Measurements from ENCODE around the gene NUP188.

The NUP188 gene

GRCh38 chr9:128921881-128922763, 25.4 kb upstream of the NUP188 start:
- Histone ChIP-seq H3K27ac (ENCODE audit: low read depth, low read length) (peak overlapping the region; percentile 63), H3K36me3 (ENCODE audit: control insufficient read depth in 1 of 2, insufficient read depth in 2 of 2, low read length in 2 of 2) (peaks cover 14 to 20% of the 10 kb centered on the region in 2 experiments), H3K79me2 (ENCODE audit: control insufficient read depth, insufficient read depth, low read length, poor library complexity) (no peaks in the 10 kb centered on the region), H2BK12ac (ENCODE audit: low read length) (peak overlapping the region; percentile 27), H2AK5ac (ENCODE audit: low read length) (no peak overlapping the region), H2BK5ac (ENCODE audit: low read depth, low read length, poor library complexity) (peak overlapping the region; percentile 62), H3K9ac (ENCODE audit: low read length) (peak overlapping the region; percentile 71), H3K14ac (ENCODE audit: low read length) (peak overlapping the region; percentile 17), H2BK120ac (ENCODE audit: insufficient read depth, low read length, poor library complexity) (peak overlapping the region; percentile 77), H3K4me2 (ENCODE audit: low read length) (peak overlapping the region; percentile 90), H3K4ac (ENCODE audit: low read depth, low read length) (peak overlapping the region; percentile 40), H3K9me3 (ENCODE audit: insufficient read depth, low read depth, low read length) (no peaks in the 10 kb centered on the region), H3K79me1 (ENCODE audit: low read length) (peaks cover 9% of the 10 kb centered on the region), H3K4me3 (ENCODE audit: low read depth, low read length) (peak overlapping the region; percentile 76), H3K4me1 (ENCODE audit: control insufficient read depth in 1 of 2, insufficient read depth in 2 of 2, low read length in 2 of 2) (peaks cover 5 to 6% of the 10 kb centered on the region in 2 experiments), H4K12ac (ENCODE audit: low read depth, low read length) (peak overlapping the region; percentile 45), H2AFZ (ENCODE audit: insufficient read depth, low read length, poor library complexity) (peak overlapping the region; percentile 58), H4K8ac (ENCODE audit: low read depth, low read length) (peak overlapping the region; percentile 88), H3K18ac (ENCODE audit: low read length) (peak overlapping the region; percentile 47), H3K23ac (ENCODE audit: low read length) (no peak overlapping the region), H4K91ac (ENCODE audit: low read depth, low read length) (peak overlapping the region; percentile 77), H3K27me3 (ENCODE audit: insufficient read depth, low read length) (no peaks in the 10 kb centered on the region)
- WGBS (ENCODE audit: extremely low coverage, insufficient coverage, insufficient read length) = no CpG with 5 or more reads among the region's 32 CpGs
- peak; percentile 56 to 61 for DNase-seq

- H3K23ac ChIP-seq (ENCODE audit: low read length) = no peak overlapping the region
- peaks cover 5 to 6% of the 10 kb centered on the region in 2 experiments for H3K4me1 ChIP-seq (ENCODE audit: control insufficient read depth in 1 of 2, insufficient read depth in 2 of 2, low read length in 2 of 2)
- no peaks in the 10 kb centered on the region for H3K79me2 ChIP-seq (ENCODE audit: control insufficient read depth, insufficient read depth, low read length, poor library complexity)
- no peak overlapping the region for H3K9ac ChIP-seq (ENCODE audit: low read length)
- peaks cover 9% of the 10 kb centered on the region for H3K79me1 ChIP-seq (ENCODE audit: low read length)
- H4K8ac ChIP-seq (ENCODE audit: low read depth, low read length) = no peak overlapping the region
- H4K12ac ChIP-seq (ENCODE audit: low read depth, low read length) = no peak overlapping the region
- H3K4ac ChIP-seq (ENCODE audit: low read depth, low read length) = no peak overlapping the region
- H2BK120ac ChIP-seq (ENCODE audit: insufficient read depth, low read length, poor library complexity) = no peak overlapping the region
- H3K18ac ChIP-seq (ENCODE audit: low read length) = no peak overlapping the region
- no peak overlapping the region for H3K4me3 ChIP-seq (ENCODE audit: low read depth, low read length)
- no peak overlapping the region for H3K4me2 ChIP-seq (ENCODE audit: low read length)
- H3K27ac ChIP-seq (ENCODE audit: low read depth, low read length) = no peak overlapping the region
- H3K27me3 ChIP-seq (ENCODE audit: insufficient read depth, low read length) = no peaks in the 10 kb centered on the region
- H3K36me3 ChIP-seq (ENCODE audit: control insufficient read depth in 1 of 2, insufficient read depth in 2 of 2, low read length in 2 of 2) = peaks cover 4 to 9% of the 10 kb centered on the region in 2 experiments
- no peak overlapping the region for H2AFZ ChIP-seq (ENCODE audit: insufficient read depth, low read length, poor library complexity)
- no peaks in the 10 kb centered on the region for H3K9me3 ChIP-seq (ENCODE audit: insufficient read depth, low read depth, low read length)
- H2BK12ac ChIP-seq (ENCODE audit: low read length) = no peak overlapping the region
- no peak overlapping the region for H2AK5ac ChIP-seq (ENCODE audit: low read length)
- H2BK5ac ChIP-seq (ENCODE audit: low read depth, low read length, poor library complexity) = no peak overlapping the region
- no peak for DNase-seq
- no peak overlapping the region for H4K91ac ChIP-seq (ENCODE audit: low read depth, low read length)
- WGBS (ENCODE audit: extremely low coverage, insufficient coverage, insufficient read length) = no CpG with 5 or more reads among the region's 6 CpGs
- no peak overlapping the region for H3K14ac ChIP-seq (ENCODE audit: low read length)
Observed at GRCh38 chr9:128923493-128923883, 24.0 kb upstream of the NUP188 start.

- H4K12ac ChIP-seq (ENCODE audit: low read depth, low read length) = no peak overlapping the region
- no peak overlapping the region for H3K23ac ChIP-seq (ENCODE audit: low read length)
- no peak overlapping the region for H2BK120ac ChIP-seq (ENCODE audit: insufficient read depth, low read length, poor library complexity)
- WGBS (ENCODE audit: extremely low coverage, insufficient coverage, insufficient read length) = no CpG with 5 or more reads among the region's 10 CpGs
- no peak overlapping the region for H3K27ac ChIP-seq (ENCODE audit: low read depth, low read length)
- no peaks in the 10 kb centered on the region for H3K27me3 ChIP-seq (ENCODE audit: insufficient read depth, low read length)
- H3K9me3 ChIP-seq (ENCODE audit: insufficient read depth, low read depth, low read length) = no peaks in the 10 kb centered on the region
- no peak overlapping the region for H3K18ac ChIP-seq (ENCODE audit: low read length)
- H2BK12ac ChIP-seq (ENCODE audit: low read length) = no peak overlapping the region
- H3K4me2 ChIP-seq (ENCODE audit: low read length) = no peak overlapping the region
- no peak overlapping the region for H3K4ac ChIP-seq (ENCODE audit: low read depth, low read length)
- H3K79me1 ChIP-seq (ENCODE audit: low read length) = no peaks in the 10 kb centered on the region
- peak overlapping the region; percentile 69 for H4K8ac ChIP-seq (ENCODE audit: low read depth, low read length)
- H3K14ac ChIP-seq (ENCODE audit: low read length) = no peak overlapping the region
- no peak overlapping the region for H3K4me3 ChIP-seq (ENCODE audit: low read depth, low read length)
- no peak overlapping the region for H4K91ac ChIP-seq (ENCODE audit: low read depth, low read length)
- no peaks in the 10 kb centered on the region for H3K36me3 ChIP-seq (ENCODE audit: control insufficient read depth in 1 of 2, insufficient read depth in 2 of 2, low read length in 2 of 2)
- H3K9ac ChIP-seq (ENCODE audit: low read length) = no peak overlapping the region
- H3K79me2 ChIP-seq (ENCODE audit: control insufficient read depth, insufficient read depth, low read length, poor library complexity) = no peaks in the 10 kb centered on the region
- H2AK5ac ChIP-seq (ENCODE audit: low read length) = no peak overlapping the region
- H3K4me1 ChIP-seq (ENCODE audit: control insufficient read depth in 1 of 2, insufficient read depth in 2 of 2, low read length in 2 of 2) = no peaks in the 10 kb centered on the region
- H2AFZ ChIP-seq (ENCODE audit: insufficient read depth, low read length, poor library complexity) = no peak overlapping the region
- no peak overlapping the region for H2BK5ac ChIP-seq (ENCODE audit: low read depth, low read length, poor library complexity)
- DNase-seq = peak; percentile 46 to 81
Observed at GRCh38 chr9:128927731-128928411, 19.6 kb upstream of the NUP188 start.

- no peak overlapping the region for H3K4ac ChIP-seq (ENCODE audit: low read depth, low read length)
- no peak overlapping the region for H3K9ac ChIP-seq (ENCODE audit: low read length)
- H3K79me1 ChIP-seq (ENCODE audit: low read length) = no peaks in the 10 kb centered on the region
- H2BK12ac ChIP-seq (ENCODE audit: low read length) = no peak overlapping the region
- no peak overlapping the region for H2BK5ac ChIP-seq (ENCODE audit: low read depth, low read length, poor library complexity)
- no peaks in the 10 kb centered on the region for H3K79me2 ChIP-seq (ENCODE audit: control insufficient read depth, insufficient read depth, low read length, poor library complexity)
- no peak overlapping the region for H2AFZ ChIP-seq (ENCODE audit: insufficient read depth, low read length, poor library complexity)
- H3K4me2 ChIP-seq (ENCODE audit: low read length) = no peak overlapping the region
- H3K4me3 ChIP-seq (ENCODE audit: low read depth, low read length) = no peak overlapping the region
- H4K91ac ChIP-seq (ENCODE audit: low read depth, low read length) = no peak overlapping the region
- H4K8ac ChIP-seq (ENCODE audit: low read depth, low read length) = no peak overlapping the region
- no peaks in the 10 kb centered on the region for H3K27me3 ChIP-seq (ENCODE audit: insufficient read depth, low read length)
- H3K14ac ChIP-seq (ENCODE audit: low read length) = no peak overlapping the region
- no peak for DNase-seq
- WGBS (ENCODE audit: extremely low coverage, insufficient coverage, insufficient read length) = no CpG with 5 or more reads among the region's 2 CpGs
- no peak overlapping the region for H3K23ac ChIP-seq (ENCODE audit: low read length)
- H2AK5ac ChIP-seq (ENCODE audit: low read length) = no peak overlapping the region
- no peak overlapping the region for H2BK120ac ChIP-seq (ENCODE audit: insufficient read depth, low read length, poor library complexity)
- no peaks in the 10 kb centered on the region for H3K36me3 ChIP-seq (ENCODE audit: control insufficient read depth in 1 of 2, insufficient read depth in 2 of 2, low read length in 2 of 2)
- H3K27ac ChIP-seq (ENCODE audit: low read depth, low read length) = no peak overlapping the region
- H3K18ac ChIP-seq (ENCODE audit: low read length) = no peak overlapping the region
- H3K4me1 ChIP-seq (ENCODE audit: control insufficient read depth in 1 of 2, insufficient read depth in 2 of 2, low read length in 2 of 2) = no peaks in the 10 kb centered on the region
- no peak overlapping the region for H4K12ac ChIP-seq (ENCODE audit: low read depth, low read length)
- H3K9me3 ChIP-seq (ENCODE audit: insufficient read depth, low read depth, low read length) = no peaks in the 10 kb centered on the region
Observed at GRCh38 chr9:128928624-128929023, 18.9 kb upstream of the NUP188 start.
